HG02973 (cell line): ENCODE measurements around the gene FAM241A.
"Not testable (repeated sequence)": the region's sequence is repeated elsewhere in the genome, so short reads cannot be mapped to it uniquely, and the experiment has no call there.

Source experiments
- ATAC-seq: cut with Tn5 transposase; IDR thresholded peaks from one replicate; pipeline ENCODE4 v1.9.1; 2021; ENCODE audit warnings: moderate library complexity; ENCODE audit not compliant: unreplicated experiment

FAM241A gene

GRCh38 chr4:112136551-112136950 lies 8.7 kb upstream of the FAM241A start:
- ATAC-seq = no peak

DNA sequence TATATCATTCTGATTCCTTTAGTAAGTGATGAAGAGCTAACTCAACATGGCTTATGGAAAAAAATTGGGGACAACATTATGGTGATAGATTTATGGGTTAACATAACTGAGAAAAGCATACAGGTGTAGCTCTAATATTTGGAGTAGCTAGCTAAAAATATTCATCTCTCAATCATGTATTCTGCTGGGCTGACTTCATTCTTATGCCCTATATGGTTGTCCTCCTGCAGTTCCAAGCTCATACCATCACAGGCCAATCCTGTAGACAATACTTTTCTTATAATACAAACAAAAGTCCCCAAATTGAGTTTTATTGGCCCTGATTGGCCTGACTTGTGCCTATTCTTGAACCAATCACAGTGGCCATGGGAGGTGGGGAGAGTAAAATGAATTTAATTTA lies 6.7 kb upstream of the FAM241A start:
- ATAC-seq = no peak

DNA sequence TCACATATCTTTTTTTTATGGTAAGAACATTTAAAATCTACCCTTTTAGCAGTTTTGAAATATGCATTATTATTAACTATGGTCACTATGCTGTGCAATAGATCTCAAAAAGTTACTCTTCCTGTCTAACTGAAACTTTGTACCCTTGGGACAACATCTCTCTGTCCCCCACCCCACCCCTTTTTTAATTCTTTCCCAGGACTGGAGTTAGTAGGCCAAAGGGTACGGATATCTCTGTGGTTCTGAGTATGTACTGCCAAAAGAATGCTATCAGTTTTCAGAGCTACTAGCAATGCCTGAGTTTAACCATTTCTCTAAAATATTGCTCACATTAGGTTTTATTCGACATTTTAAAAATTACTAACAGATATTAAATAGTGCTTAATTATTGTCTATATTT lies 4.7 kb upstream of the FAM241A start:
- no peak for ATAC-seq

- no peak for ATAC-seq
These were observed 3.7 kb upstream of the FAM241A start for GRCh38 chr4:112141366-112142138.

GRCh38 chr4:112142182-112142581 lies 3.1 kb upstream of the FAM241A start:
- ATAC-seq = no peak

GRCh38 chr4:112143781-112144180 lies 1.5 kb upstream of the FAM241A start:
- ATAC-seq = no peak

- ATAC-seq = no peak
These were observed 518 bp upstream of the FAM241A start for GRCh38 chr4:112144546-112145325.

DNA sequence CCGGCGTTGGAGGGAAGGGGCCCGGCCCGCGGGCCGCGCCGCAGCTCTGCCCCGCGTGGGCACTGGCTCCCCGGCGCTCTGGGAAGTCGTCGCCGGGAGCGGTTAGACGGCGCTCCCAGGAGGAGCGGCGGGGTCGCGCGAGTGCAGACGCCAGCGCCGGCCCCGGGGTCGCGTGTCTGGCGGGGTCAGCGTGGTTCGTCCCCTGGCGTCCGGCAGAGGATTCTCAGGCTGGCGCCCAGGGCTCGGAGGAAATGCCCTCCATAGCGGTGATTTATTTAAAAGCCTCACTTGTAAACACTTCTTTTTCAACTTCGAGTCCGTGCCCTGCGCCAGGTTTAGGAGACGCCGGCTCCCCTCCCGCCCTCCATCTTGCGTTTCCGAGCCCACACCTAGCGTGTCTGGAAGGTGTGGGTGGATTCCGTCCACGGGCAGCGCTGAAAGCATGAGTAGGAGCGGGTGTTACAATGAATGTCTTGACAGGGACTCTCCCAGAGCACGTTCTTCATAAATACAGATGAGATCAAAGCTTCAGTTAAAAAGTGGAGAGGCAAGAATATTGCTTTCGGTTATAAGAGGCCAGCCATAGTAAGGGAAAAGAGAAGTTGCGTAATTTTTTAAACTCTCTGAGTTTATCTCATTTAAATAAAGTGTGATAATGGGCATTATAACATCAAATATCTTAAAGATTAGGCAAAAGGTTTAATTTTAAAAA lies 692 bp downstream of the FAM241A start:
- peak; percentile 61 for ATAC-seq

GRCh38 chr4:112146502-112146813 lies 1.2 kb downstream of the FAM241A start:
- ATAC-seq = no peak

DNA sequence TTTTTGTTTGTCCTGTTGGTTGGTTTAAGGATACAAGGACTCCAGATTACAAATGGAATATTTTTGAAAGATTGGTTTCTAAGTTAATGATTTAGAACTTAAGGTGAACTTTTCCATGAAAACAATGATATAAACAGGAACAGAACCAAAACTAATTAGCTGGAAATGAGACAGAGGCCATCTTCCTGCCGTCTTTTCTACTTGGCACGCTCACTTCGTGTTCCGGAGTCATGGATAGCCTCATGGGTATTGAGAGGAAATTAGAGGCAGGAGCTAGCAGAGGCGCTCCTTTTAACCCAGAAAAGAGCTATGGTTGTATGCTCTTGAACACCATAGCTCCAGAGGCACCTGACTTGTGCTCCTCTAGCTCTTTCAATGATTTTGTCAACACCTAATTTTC lies 2.4 kb downstream of the FAM241A start:
- ATAC-seq = no peak

DNA sequence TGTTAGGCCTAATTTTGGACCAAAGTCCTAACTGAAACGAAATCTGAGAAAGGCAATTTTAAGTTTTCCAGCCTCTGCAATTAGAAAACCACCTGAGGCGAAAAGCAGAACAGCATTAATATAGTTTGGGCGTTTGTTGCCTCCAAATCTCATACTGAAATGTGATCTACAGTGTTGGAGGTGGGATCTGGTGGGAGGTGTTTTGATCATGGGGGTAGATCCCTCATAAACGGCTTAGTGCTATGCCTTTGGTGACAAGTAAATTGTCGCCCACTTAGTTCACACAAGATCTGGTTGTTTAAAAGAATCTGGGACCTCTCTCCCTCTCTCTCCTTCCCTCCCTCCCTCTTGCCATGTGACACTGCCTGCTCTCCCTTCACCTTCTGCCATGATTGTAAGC lies 5.7 kb downstream of the FAM241A start:
- ATAC-seq = no peak

- no peak for ATAC-seq
These were observed 7.3 kb downstream of the FAM241A start for GRCh38 chr4:112152521-112152920.

DNA sequence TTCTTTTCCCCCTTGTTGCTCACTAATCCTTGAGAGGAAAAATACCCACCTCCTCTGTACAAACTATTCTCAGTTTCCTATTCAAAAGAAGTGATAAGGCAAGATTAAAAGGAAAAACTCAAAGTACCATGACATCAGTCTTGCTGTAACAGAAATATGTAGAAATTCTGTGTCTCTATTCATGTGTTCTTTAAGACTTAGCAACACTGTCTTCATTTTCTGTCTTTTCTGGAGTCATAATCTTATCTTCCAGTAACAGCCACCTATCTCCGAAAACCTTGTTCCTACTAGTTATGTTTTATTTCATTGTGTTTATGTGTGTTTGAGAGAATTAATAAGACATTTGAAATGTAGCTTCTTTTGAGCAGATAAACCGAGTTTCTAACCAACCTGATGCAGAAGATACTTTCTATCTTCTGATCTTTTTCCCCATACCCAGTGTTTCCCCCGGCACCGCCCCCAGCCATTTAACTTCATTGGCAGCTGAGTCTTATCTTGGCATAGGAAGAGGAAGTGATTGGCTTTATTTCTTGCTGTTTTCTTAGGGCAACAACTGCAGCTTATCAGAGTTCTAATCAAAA lies 8.0 kb downstream of the FAM241A start:
- no peak for ATAC-seq

GRCh38 chr4:112156112-112156511 lies 10.9 kb downstream of the FAM241A start:
- no peak for ATAC-seq

- no peak for ATAC-seq
These were observed 11.3 kb downstream of the FAM241A start for GRCh38 chr4:112156553-112156952.

DNA sequence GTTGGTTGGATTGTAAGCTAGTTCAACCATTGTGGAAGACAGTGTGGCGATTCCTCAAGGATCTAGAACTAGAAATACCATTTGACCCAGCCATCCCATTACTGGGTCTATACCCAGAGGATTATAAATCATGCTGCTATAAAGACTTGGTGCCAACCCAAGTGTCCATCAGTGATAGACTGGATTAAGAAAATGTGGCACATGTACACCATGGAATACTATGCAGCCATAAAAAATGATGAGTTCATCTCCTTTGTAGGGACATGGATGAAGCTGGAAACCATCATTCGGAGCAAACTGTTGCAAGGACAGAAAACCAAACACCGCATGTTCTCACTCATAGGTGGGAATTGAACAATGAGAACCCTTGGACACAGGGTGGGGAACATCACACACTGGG lies 18.5 kb downstream of the FAM241A start:
- ATAC-seq = not testable (repeated sequence)

DNA sequence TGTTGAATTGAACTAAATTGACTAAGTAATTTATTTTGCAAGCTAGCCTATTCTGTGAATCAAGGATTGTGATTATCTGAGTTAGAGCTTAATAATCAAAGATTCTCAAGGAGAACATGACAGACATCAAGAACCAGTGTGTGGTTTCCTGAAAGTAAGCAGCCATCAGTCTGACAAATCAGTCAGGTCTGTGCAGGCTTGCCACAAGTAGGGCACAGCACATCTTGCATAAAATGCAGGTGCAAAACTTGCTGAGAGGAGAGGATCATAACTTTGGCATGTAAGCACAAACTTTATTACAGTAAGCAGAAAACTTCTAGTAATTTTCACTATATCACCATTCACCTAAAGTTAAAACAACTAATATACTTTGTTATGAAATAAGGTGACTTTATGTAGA lies 22.5 kb downstream of the FAM241A start:
- no peak for ATAC-seq

- no peak for ATAC-seq
These were observed 23.7 kb downstream of the FAM241A start for GRCh38 chr4:112168719-112169500.

DNA sequence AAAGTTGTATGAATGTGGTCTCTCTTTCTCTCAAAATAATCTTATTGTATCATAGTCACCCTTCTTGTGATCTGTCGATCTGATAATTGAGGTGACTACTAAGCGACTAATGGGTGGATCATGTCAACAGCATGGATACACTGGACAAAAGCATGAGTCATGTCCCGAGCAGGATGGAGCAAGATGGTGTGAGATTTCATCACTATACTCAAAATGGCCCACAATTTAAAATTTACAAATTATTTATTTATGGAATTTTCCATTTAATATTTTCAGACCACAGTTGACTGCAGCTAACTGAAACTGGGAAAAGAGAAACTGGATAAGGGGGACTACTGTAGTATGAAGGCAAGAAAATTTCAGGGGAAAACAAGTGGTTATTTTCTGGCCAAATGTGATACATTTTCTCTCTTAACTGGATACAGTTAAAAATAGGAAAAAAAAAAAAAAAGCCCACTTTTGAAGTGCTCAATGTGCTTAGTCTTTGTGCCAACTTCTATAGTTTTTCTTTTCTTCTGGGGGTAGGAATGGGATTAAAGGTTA lies 25.3 kb downstream of the FAM241A start:
- no peak for ATAC-seq

- ATAC-seq = not testable (repeated sequence)
These were observed 26.0 kb downstream of the FAM241A start for GRCh38 chr4:112171051-112171763.
